Measurements from ENCODE around the gene KCNE3. TPM values are rescaled to one million over a fixed set of nuclear protein-coding genes. Genes with fewer than 3 reads are reported as not detected.

The KCNE3 gene
- total RNA-seq, 1 experiment from 2014 or later, result 4.9 TPM

GRCh38 chr11:74460065-74460464, 7.3 kb downstream of the KCNE3 start:
- no peak overlapping the region for H3T11ph ChIP-seq (ENCODE audit: low read length)
- no peaks in the 10 kb centered on the region for H3K79me1 ChIP-seq (ENCODE audit: insufficient read depth, low read depth, low read length, poor library complexity, severe bottlenecking)
- no peak overlapping the region for H3K4ac ChIP-seq (ENCODE audit: low read depth, low read length)
- WGBS (ENCODE audit: extremely low coverage, insufficient read length, low lambda C conversion rate), result no CpG with 5 or more reads among the region's 4 CpGs
- H2BK120ac ChIP-seq (ENCODE audit: low read depth, low read length, poor library complexity, severe bottlenecking), result no peak overlapping the region
- H4K8ac ChIP-seq (replicated peaks; ENCODE audit: insufficient read length, low read depth, low read length), result no peak overlapping the region
- H3K14ac ChIP-seq (ENCODE audit: insufficient read depth, low read length), result no peak overlapping the region
- no peak overlapping the region for H4K91ac ChIP-seq (ENCODE audit: insufficient read length, low read depth, low read length)
- Mint-ChIP-seq H3K36me3 (ENCODE audit: insufficient read depth in 1 of 3, low read depth in 3 of 3) (peaks cover 0 to 2% (median 0%) of the 10 kb centered on the region in 3 experiments; a peak in 2 of 7 replicates), H3K27me3 (ENCODE audit: low read depth) (no peaks in the 10 kb centered on the region; the same call in 1 of the 2 replicates), H3K27ac (no peak overlapping the region), H3K4me3 (no peak overlapping the region), H3K4me1 (peaks cover 9% of the 10 kb centered on the region in 2 experiments), H3K9me3 (no peaks in the 10 kb centered on the region)
- no peaks in the 10 kb centered on the region for H3K27me3 ChIP-seq (ENCODE audit: insufficient read depth, low read length)
- H2BK15ac ChIP-seq (ENCODE audit: low read depth, low read length), result no peak overlapping the region
- H3K56ac ChIP-seq (ENCODE audit: insufficient read length, low read depth, low read length), result no peak overlapping the region
- H3K23ac ChIP-seq (ENCODE audit: insufficient read length, low read depth, low read length), result no peak overlapping the region
- H4K20me1 ChIP-seq (ENCODE audit: control insufficient read depth, insufficient read depth, insufficient read length), result no peaks in the 10 kb centered on the region
- H2AK5ac ChIP-seq (ENCODE audit: insufficient read length, low read length), result no peak overlapping the region
- H2BK5ac ChIP-seq (ENCODE audit: insufficient read length, low read length), result no peak overlapping the region
- no peak overlapping the region for H3K9ac ChIP-seq (ENCODE audit: extremely low read depth, insufficient read length, low read length)
- no peaks in the 10 kb centered on the region for H3K9me3 ChIP-seq (ENCODE audit: control insufficient read depth, low read depth, low read length)
- DNase-seq, result no peak
- no peak overlapping the region for H2BK12ac ChIP-seq (ENCODE audit: insufficient read length, low read depth, low read length)
- no peak overlapping the region for H2BK20ac ChIP-seq (ENCODE audit: low read depth, low read length, poor library complexity, severe bottlenecking)
- H3K27ac ChIP-seq (ENCODE audit: insufficient read length, low read depth, low read length), result no peak overlapping the region
- H3K18ac ChIP-seq (ENCODE audit: insufficient read length, low read depth, low read length), result no peak overlapping the region
- TF ChIP-seq, protein P1, sequence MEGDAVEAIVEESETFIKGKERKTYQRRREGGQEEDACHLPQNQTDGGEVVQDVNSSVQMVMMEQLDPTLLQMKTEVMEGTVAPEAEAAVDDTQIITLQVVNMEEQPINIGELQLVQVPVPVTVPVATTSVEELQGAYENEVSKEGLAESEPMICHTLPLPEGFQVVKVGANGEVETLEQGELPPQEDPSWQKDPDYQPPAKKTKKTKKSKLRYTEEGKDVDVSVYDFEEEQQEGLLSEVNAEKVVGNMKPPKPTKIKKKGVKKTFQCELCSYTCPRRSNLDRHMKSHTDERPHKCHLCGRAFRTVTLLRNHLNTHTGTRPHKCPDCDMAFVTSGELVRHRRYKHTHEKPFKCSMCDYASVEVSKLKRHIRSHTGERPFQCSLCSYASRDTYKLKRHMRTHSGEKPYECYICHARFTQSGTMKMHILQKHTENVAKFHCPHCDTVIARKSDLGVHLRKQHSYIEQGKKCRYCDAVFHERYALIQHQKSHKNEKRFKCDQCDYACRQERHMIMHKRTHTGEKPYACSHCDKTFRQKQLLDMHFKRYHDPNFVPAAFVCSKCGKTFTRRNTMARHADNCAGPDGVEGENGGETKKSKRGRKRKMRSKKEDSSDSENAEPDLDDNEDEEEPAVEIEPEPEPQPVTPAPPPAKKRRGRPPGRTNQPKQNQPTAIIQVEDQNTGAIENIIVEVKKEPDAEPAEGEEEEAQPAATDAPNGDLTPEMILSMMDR (conservative IDR thresholded peaks at IDR 0.05), result no peak
- H2AFZ ChIP-seq (ENCODE audit: low read length), result no peak overlapping the region
- H3K23me2 ChIP-seq (ENCODE audit: insufficient read length, low read depth, low read length, poor library complexity, severe bottlenecking), result no peaks in the 10 kb centered on the region
- no peaks in the 10 kb centered on the region for H3K79me2 ChIP-seq (ENCODE audit: insufficient read depth, low read length)
- no peak overlapping the region for H4K5ac ChIP-seq (ENCODE audit: insufficient read length, low read depth, low read length)
- no peaks in the 10 kb centered on the region for H3K4me1 ChIP-seq (ENCODE audit: insufficient read depth, low read length)
- no peak overlapping the region for H3K4me2 ChIP-seq (ENCODE audit: insufficient read depth, insufficient read length, low read length)

Measured in H9 (cell line).